ENCODE data around the gene DNAAF8. TPM values are rescaled to one million over a fixed set of nuclear protein-coding genes. Genes with fewer than 3 reads are reported as not detected.
"Not testable (repeated sequence)": the region's sequence is repeated elsewhere in the genome, so short reads cannot be mapped to it uniquely, and the experiment has no call there.

The DNAAF8 gene
- total RNA-seq, 3 donors from 2014 or later, result 0.16 to 0.47 (median 0.25) TPM

- Mint-ChIP-seq H3K4me3 (peak overlapping the region; percentile 89), H3K9me3 (no peaks in the 10 kb centered on the region), H3K4me1 (ENCODE audit: low read depth) (peaks cover 29% of the 10 kb centered on the region), H3K36me3 (ENCODE audit: insufficient read depth) (no peaks in the 10 kb centered on the region), H3K27me3 (ENCODE audit: low read depth) (no peaks in the 10 kb centered on the region)
- ATAC-seq, result no peak
- no peak for DNase-seq
Measured at GRCh38 chr16:4767872-4768548, 33.7 kb downstream of the DNAAF8 start.

DNA sequence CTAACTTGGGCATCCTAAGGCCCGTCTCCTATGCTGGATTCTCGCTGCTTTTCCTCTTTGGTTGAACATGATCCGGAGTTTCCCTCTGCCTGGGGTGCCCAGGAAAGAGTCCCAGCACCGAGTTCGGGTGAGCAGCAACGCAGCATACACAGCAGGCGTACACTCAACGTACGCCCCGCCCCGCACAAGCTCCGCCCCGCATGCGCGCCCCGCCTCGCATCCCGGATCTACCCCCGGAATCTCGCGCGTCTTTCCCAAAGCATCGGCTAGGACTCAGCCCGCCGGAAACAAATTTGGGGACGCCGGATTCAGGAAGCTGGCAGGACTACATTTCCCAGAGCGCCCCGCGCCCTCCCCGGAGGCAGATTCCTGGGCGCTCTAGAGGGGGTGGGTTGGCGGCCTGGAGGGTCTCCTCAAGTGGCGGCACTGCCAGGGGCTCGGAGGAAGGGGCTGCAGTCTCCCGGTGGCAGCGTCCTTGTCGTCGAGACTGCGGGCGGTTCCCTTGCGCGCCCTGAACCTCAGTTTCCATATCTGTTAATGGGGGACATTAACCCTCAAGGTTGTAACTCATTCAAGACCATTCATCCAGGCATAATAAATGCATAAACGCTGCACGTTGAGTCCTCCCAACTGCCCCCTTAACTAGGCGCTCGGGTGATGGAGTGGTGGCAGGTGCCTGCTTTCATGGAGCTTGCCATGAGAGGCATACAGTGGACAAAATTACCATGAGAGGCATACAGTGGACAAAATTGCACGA, 34.4 kb downstream of the DNAAF8 start:
- no peaks in the 10 kb centered on the region for H3K9me3 Mint-ChIP-seq
- DNase-seq (peak; percentile 80), ATAC-seq (peak; percentile 70 to 71)
- no peaks in the 10 kb centered on the region for H3K27me3 Mint-ChIP-seq (ENCODE audit: low read depth)
- H3K4me3 Mint-ChIP-seq, result peak overlapping the region; percentile 89
- H3K36me3 Mint-ChIP-seq (ENCODE audit: insufficient read depth), result no peaks in the 10 kb centered on the region
- peaks cover 29% of the 10 kb centered on the region for H3K4me1 Mint-ChIP-seq (ENCODE audit: low read depth)

DNA sequence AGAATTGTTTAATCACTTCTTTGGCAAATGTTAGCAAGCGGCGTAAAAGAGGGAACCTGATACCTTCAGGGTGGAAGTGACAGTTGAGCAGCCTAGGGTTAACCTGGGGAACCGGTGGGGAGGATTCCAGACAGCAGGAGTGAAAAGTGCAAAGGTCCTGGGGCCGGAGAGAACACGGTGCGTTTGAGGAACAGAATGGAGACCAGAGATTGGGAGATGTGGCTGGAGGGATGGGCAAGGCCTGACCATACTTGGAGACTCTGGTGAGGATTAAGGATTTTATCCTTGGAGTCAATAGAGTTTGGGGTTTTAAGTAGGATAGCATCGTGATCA, 34.9 kb downstream of the DNAAF8 start:
- Mint-ChIP-seq H3K9me3 (no peaks in the 10 kb centered on the region), H3K4me3 (peak overlapping the region; percentile 89), H3K4me1 (ENCODE audit: low read depth) (peaks cover 29% of the 10 kb centered on the region), H3K36me3 (ENCODE audit: insufficient read depth) (no peaks in the 10 kb centered on the region), H3K27me3 (ENCODE audit: low read depth) (no peaks in the 10 kb centered on the region)
- ATAC-seq (no peak), DNase-seq (no peak)

- no peaks in the 10 kb centered on the region for H3K9me3 Mint-ChIP-seq
- DNase-seq, result no peak
- H3K36me3 Mint-ChIP-seq (ENCODE audit: insufficient read depth), result no peaks in the 10 kb centered on the region
- H3K4me1 Mint-ChIP-seq (ENCODE audit: low read depth), result peaks cover 21% of the 10 kb centered on the region
- no peak for ATAC-seq
- H3K27me3 Mint-ChIP-seq (ENCODE audit: low read depth), result no peaks in the 10 kb centered on the region
- H3K4me3 Mint-ChIP-seq, result no peak overlapping the region
Measured at GRCh38 chr16:4771646-4772045, 37.3 kb downstream of the DNAAF8 start.

GRCh38 chr16:4772351-4772750, 38.0 kb downstream of the DNAAF8 start:
- Mint-ChIP-seq H3K4me1 (ENCODE audit: low read depth) (peaks cover 18% of the 10 kb centered on the region), H3K9me3 (no peaks in the 10 kb centered on the region), H3K36me3 (ENCODE audit: insufficient read depth) (no peaks in the 10 kb centered on the region), H3K4me3 (no peak overlapping the region), H3K27me3 (ENCODE audit: low read depth) (no peaks in the 10 kb centered on the region)
- DNase-seq, result no peak
- ATAC-seq, result no peak

DNA sequence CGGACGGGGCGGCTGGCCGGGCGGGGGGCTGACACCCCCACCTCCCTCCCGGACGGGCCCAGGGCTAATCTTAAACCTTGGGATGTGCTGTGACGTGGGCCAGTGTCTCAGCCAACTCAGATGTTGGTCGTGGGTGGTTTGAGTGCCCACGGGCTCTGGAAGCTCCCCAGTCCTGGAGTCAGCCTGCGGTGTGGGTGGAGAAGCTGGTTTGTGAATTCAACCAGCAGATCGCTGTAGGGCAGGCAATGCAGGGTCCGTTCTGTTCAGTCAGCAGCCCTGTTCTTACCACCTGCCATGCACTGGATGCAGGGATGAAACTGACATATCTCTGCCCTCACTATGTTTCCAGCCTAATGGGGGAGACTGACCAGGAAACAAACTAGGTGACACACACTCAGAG, 40.7 kb downstream of the DNAAF8 start:
- no peaks in the 10 kb centered on the region for H3K4me1 Mint-ChIP-seq (ENCODE audit: low read depth)
- no peak overlapping the region for H3K4me3 Mint-ChIP-seq
- no peaks in the 10 kb centered on the region for H3K9me3 Mint-ChIP-seq
- H3K36me3 Mint-ChIP-seq (ENCODE audit: insufficient read depth), result no peaks in the 10 kb centered on the region
- H3K27me3 Mint-ChIP-seq (ENCODE audit: low read depth), result no peaks in the 10 kb centered on the region
- ATAC-seq (no peak), DNase-seq (no peak)

- Mint-ChIP-seq H3K27me3 (ENCODE audit: low read depth) (no peaks in the 10 kb centered on the region), H3K4me1 (ENCODE audit: low read depth) (no peaks in the 10 kb centered on the region), H3K9me3 (no peaks in the 10 kb centered on the region), H3K36me3 (ENCODE audit: insufficient read depth) (no peaks in the 10 kb centered on the region), H3K4me3 (no peak overlapping the region)
- DNase-seq, result no peak
- no peak for ATAC-seq
Measured at GRCh38 chr16:4776141-4776705, 41.9 kb downstream of the DNAAF8 start.

DNA sequence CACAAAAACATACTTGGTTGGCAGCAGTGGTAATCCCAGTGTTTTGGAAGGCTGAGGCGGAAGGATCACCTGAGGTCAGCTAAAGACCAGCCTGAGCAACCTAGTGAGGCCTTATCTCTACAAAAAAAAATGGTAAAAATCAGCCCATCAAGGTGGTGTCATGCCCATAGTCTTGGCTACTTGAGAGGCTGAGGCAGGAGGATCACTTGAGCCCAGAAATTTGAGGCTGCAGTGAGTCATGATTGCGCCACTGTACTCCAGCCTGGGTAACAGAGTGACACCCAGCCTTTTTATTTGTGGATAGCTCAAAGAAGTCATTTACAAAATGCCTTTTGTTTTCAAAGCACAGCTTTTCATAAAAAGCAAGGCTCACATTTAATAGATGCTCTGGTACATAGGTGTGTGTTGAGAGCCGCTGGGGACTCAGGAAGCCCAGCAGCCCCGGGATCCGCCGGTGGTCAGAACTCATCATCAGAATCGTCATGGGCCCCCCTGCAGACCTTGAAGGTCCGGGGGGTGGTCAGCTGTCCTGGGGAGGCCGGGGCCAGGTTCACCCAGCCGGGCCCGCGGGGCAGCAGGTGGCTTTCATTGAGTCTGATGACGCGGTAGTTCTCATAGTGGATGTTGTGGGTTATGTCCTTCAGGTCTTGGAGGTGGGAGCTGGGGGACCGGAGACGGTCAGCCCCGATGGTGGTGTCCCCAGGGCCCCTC, 43.2 kb downstream of the DNAAF8 start:
- H3K27me3 Mint-ChIP-seq (ENCODE audit: low read depth), result no peaks in the 10 kb centered on the region
- H3K4me3 Mint-ChIP-seq, result no peak overlapping the region
- no peaks in the 10 kb centered on the region for H3K36me3 Mint-ChIP-seq (ENCODE audit: insufficient read depth)
- no peaks in the 10 kb centered on the region for H3K9me3 Mint-ChIP-seq
- DNase-seq (no peak), ATAC-seq (no peak)
- H3K4me1 Mint-ChIP-seq (ENCODE audit: low read depth), result no peaks in the 10 kb centered on the region

DNA sequence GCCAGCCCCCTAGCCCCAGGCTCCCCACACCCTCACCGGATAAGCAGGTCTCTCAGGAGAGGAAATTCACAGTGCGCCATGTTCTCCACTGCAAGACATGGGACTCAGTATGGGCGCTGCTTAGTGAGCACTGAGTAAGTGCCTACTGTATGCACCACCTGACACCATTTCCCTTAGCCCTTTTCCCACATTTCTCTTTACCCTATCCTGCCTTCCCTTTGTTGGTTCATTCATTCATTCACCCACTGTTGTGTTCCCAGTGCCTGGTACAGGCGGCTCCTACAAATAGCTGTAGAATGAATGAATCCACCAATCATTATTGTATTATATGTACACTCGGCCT, 43.7 kb downstream of the DNAAF8 start:
- Mint-ChIP-seq H3K4me3 (no peak overlapping the region), H3K27me3 (ENCODE audit: low read depth) (no peaks in the 10 kb centered on the region), H3K36me3 (ENCODE audit: insufficient read depth) (no peaks in the 10 kb centered on the region), H3K9me3 (no peaks in the 10 kb centered on the region), H3K4me1 (ENCODE audit: low read depth) (no peaks in the 10 kb centered on the region)
- ATAC-seq, result no peak
- no peak for DNase-seq

DNA sequence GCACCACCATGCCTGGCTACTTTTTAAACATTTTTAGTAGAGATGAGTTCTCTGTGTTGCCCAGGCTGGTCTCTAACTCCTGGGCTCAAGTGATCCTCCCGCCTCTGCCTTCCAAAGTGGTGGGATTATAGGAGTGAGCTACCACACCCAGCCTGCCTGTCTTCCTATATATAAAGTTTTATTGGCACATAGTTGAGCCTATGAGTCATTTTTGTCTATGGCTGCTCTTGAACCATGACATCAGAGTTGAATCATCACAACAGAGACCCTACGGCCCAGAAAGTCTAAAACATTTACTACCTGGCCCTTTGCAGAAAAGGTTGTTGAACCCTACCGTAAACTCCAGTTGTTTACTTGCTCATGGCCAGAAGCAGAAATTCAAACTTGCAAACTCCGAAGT, 45.9 kb downstream of the DNAAF8 start:
- no peaks in the 10 kb centered on the region for H3K27me3 Mint-ChIP-seq (ENCODE audit: low read depth)
- H3K4me1 Mint-ChIP-seq (ENCODE audit: low read depth), result no peaks in the 10 kb centered on the region
- H3K4me3 Mint-ChIP-seq, result no peak overlapping the region
- DNase-seq (no peak), ATAC-seq (no peak)
- no peaks in the 10 kb centered on the region for H3K9me3 Mint-ChIP-seq
- no peaks in the 10 kb centered on the region for H3K36me3 Mint-ChIP-seq (ENCODE audit: insufficient read depth)

GRCh38 chr16:4783251-4783950, 49.1 kb downstream of the DNAAF8 start:
- H3K4me3 Mint-ChIP-seq, result no peak overlapping the region
- no peaks in the 10 kb centered on the region for H3K36me3 Mint-ChIP-seq (ENCODE audit: insufficient read depth)
- ATAC-seq, result no peak

GRCh38 chr16:4783951-4784336, 49.6 kb downstream of the DNAAF8 start:
- ATAC-seq, result no peak
- Mint-ChIP-seq H3K4me3 (no peak overlapping the region), H3K9me3 (no peaks in the 10 kb centered on the region), H3K36me3 (ENCODE audit: insufficient read depth) (no peaks in the 10 kb centered on the region), H3K4me1 (ENCODE audit: low read depth) (no peaks in the 10 kb centered on the region), H3K27me3 (ENCODE audit: low read depth) (no peaks in the 10 kb centered on the region)
- DNase-seq, result no peak

More at GRCh38 chr16:4783251-4783950, 49.1 kb downstream of the DNAAF8 start:
- DNase-seq, result no peak
- no peaks in the 10 kb centered on the region for H3K27me3 Mint-ChIP-seq (ENCODE audit: low read depth)
- no peaks in the 10 kb centered on the region for H3K4me1 Mint-ChIP-seq (ENCODE audit: low read depth)
- H3K9me3 Mint-ChIP-seq, result no peaks in the 10 kb centered on the region

DNA sequence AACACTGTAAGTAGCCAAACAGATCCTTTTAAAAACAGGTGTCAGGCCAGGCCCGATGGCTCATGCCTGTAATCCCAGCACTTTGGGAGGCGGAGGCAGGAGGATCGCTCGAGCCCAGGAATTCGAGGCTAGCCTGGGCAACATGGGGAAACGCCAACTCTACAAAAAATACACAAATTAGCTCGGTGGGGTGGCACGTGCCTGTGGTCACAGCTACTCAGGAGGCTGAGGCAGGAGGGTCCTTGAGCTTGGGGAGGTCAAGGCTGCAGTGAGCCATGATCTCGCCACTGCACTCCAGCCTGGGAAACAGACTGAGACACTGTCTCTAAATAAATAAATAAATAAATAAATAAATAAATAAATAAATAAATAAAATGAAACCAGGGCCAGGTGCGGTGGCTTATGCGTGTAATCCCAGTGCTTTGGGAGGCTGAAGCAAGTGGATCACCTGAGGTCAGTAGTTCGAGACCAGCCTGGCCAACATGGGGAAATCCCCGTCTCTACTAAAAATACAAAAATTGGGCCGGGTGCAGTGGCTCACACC, 50.2 kb downstream of the DNAAF8 start:
- not testable (repeated sequence) for H3K9me3 Mint-ChIP-seq; H3K4me1 Mint-ChIP-seq (ENCODE audit: low read depth); ATAC-seq; H3K27me3 Mint-ChIP-seq (ENCODE audit: low read depth); H3K4me3 Mint-ChIP-seq; DNase-seq; H3K36me3 Mint-ChIP-seq (ENCODE audit: insufficient read depth)
